ENCODE data around the gene TSNAX.

GRCh38 chr1:231478811-231479210, 49.7 kb upstream of the TSNAX start:
- TF ChIP-seq CTCF (IDR thresholded peaks at IDR 0.05) (no peak), EP300 (IDR thresholded peaks at IDR 0.05) (no peak), POLR2A (IDR thresholded peaks at IDR 0.05) (no peak)
